HCT116 (cell line): Measurements from ENCODE around the gene FABP6. TPM values are rescaled to one million over a fixed set of nuclear protein-coding genes. Genes with fewer than 3 reads are reported as not detected.
A peak's percentile ranks its signal among the peaks of the same experiment; 100 is the strongest.

Experiments
- ATAC-seq: fragments of 200-7000 bp; cut with Tn5 transposase; 2 replicates; pipeline ENCODE4 v1.9.1; 2020; ENCODE audit warnings: mild to moderate bottlenecking, moderate library complexity
- BruUV-seq: library from RNA; stranded (reverse); fragments of 400-500 nt; replicated peaks from 2 replicates; lab custom pipeline; 2021; lab: Mats Ljungman, UMichigan
- CTCF ChIA-PET: fragments of 300-600 bp; sonication (Branson Sonifier 250); formaldehyde crosslinking; loops from one replicate; lab custom pipeline; 2021; ENCODE audit warnings: antibody characterized with exemption; lab: Charles Lee
- POLR2A ChIA-PET: fragments of 300-600, 350-600 bp; sonication (Branson Sonifier 250); formaldehyde crosslinking; loops from one replicate; lab custom pipeline; 2021; ENCODE audit warnings: antibody characterized with exemption; lab: Charles Lee
- RAD21 ChIA-PET, 2 experiments: fragments of 300-600 bp; sonication (Branson Sonifier 250); formaldehyde crosslinking; loops; one replicate each; lab custom pipeline; 2023; ENCODE audit warnings: low total read pairs in 2 of 2; ENCODE audit not compliant: uncharacterized antibody in 2 of 2, unreplicated experiment in 2 of 2, low non-redundant PET in 1 of 2; lab: Charles Lee
- DNase-seq: peaks from one replicate; pipeline ENCODE4 v3.0.0-alpha.2; 2010; ENCODE audit warnings: low read depth, low spot score
- H2AFZ ChIP-seq: fragments of 200-600 bp; shearing (Covaris generic), sonication (generic); 2 replicates; pipeline ENCODE4 v1.6.1; 2017; ENCODE audit warnings: low read depth, mixed run types, mixed read lengths, antibody characterized with exemption, low read length; ENCODE audit not compliant: poor library complexity, severe bottlenecking
- H3K27ac ChIP-seq: 2 replicates; pipeline ENCODE4 v1.5.1; 2012; ENCODE audit warnings: low read depth, low read length
- H3K27me3 ChIP-seq: fragments of 200-600 bp; sonication (generic); 2 replicates; pipeline ENCODE4 v1.6.1; 2016; ENCODE audit warnings: mixed run types, low read length, mixed read lengths; ENCODE audit not compliant: insufficient read depth
- H3K36me3 ChIP-seq, 2 experiments: fragments of 200-500 bp in 1 of 2; fragments of 200-600 bp in 1 of 2; sonication (Bioruptor generic) in 1 of 2; sonication (generic) in 1 of 2; 2 replicates each; pipeline versions ENCODE4 v1.5.1 to v1.6.1; 2014 to 2016; ENCODE audit warnings: low read length in 2 of 2, inconsistent platforms in 1 of 2, mixed read lengths in 1 of 2, mixed run types in 1 of 2; ENCODE audit not compliant: insufficient read depth in 2 of 2, control insufficient read depth in 1 of 2
- H3K4me1 ChIP-seq, 2 experiments: fragments of 200-600 bp in 1 of 2; sonication (generic) in 1 of 2; 2 replicates each; pipeline versions ENCODE4 v1.5.1 to v1.6.1; 2012 to 2017; ENCODE audit warnings: low read length in 2 of 2, inconsistent platforms in 1 of 2, mild to moderate bottlenecking in 1 of 2, mixed read lengths in 1 of 2, mixed run types in 1 of 2, moderate library complexity in 1 of 2; ENCODE audit not compliant: insufficient read depth in 2 of 2, control insufficient read depth in 1 of 2
- H3K4me2 ChIP-seq: fragments of 200-600 bp; sonication (generic); 2 replicates; pipeline ENCODE4 v1.6.1; 2017; ENCODE audit warnings: mixed run types, low read length, mixed read lengths
- H3K4me3 ChIP-seq, 2 experiments: fragments of 200-600 bp in 1 of 2; sonication (generic) in 1 of 2; replicated peaks in 1 of 2; 2 replicates each; pipeline ENCODE4 v1.5.1; 2011 to 2016; ENCODE audit warnings: low read length in 2 of 2, control low read depth in 1 of 2, low read depth in 1 of 2, mild to moderate bottlenecking in 1 of 2, mixed read lengths in 1 of 2, mixed run types in 1 of 2
- H3K79me2 ChIP-seq: fragments of 200-600 bp; sonication (generic); 2 replicates; pipeline ENCODE4 v1.6.1; 2017; ENCODE audit warnings: mild to moderate bottlenecking, mixed run types, low read length, moderate library complexity, mixed read lengths; ENCODE audit not compliant: insufficient read depth
- H3K9ac ChIP-seq: fragments of 200-600 bp; sonication (generic); 2 replicates; pipeline ENCODE4 v1.6.1; 2016; ENCODE audit warnings: low read length, mixed read lengths
- H3K9me2 ChIP-seq: fragments of 200-600 bp; sonication (generic), shearing (Covaris generic); 2 replicates; pipeline ENCODE4 v1.6.1; 2017; ENCODE audit warnings: mixed run types, mild to moderate bottlenecking, moderate library complexity; ENCODE audit not compliant: insufficient read depth
- H3K9me3 ChIP-seq, 2 experiments: fragments of 200-500 bp in 1 of 2; fragments of 200-600 bp in 1 of 2; sonication (Bioruptor generic) in 1 of 2; sonication (generic) in 1 of 2; 2 replicates each; pipeline ENCODE4 v1.6.1; 2014 to 2017; ENCODE audit warnings: low read length in 2 of 2, mixed read lengths in 2 of 2, inconsistent platforms in 1 of 2, low read depth in 1 of 2, mild to moderate bottlenecking in 1 of 2, mixed run types in 1 of 2, moderate library complexity in 1 of 2; ENCODE audit not compliant: control insufficient read depth in 1 of 2, insufficient read depth in 1 of 2
- H4K20me1 ChIP-seq: fragments of 200-600 bp; sonication (generic), shearing (Covaris generic); 2 replicates; pipeline ENCODE4 v1.6.1; 2017; ENCODE audit warnings: mixed run types, mild to moderate bottlenecking, moderate library complexity; ENCODE audit not compliant: insufficient read depth
- ELF1 ChIP-seq: IDR thresholded peaks from 2 replicates; pipeline ENCODE4 v1.6.1; 2012; ENCODE audit warnings: low read depth, borderline replicate concordance
- EZH2 ChIP-seq: fragments of 200-600 bp; sonication (generic); IDR thresholded peaks from 2 replicates; pipeline ENCODE4 v1.6.1; 2017; ENCODE audit warnings: antibody characterized with exemption, mixed run types
- FOSL1 ChIP-seq: IDR thresholded peaks from 2 replicates; pipeline ENCODE4 v1.6.1; 2012; ENCODE audit warnings: low read depth
- MAX ChIP-seq: IDR thresholded peaks from 2 replicates; pipeline ENCODE4 v1.6.1; 2012
- POLR2A ChIP-seq: IDR thresholded peaks from 2 replicates; pipeline ENCODE4 v1.7.0; 2011; ENCODE audit warnings: borderline replicate concordance; ENCODE audit not compliant: insufficient read depth, insufficient read length; ENCODE audit errors: extremely low read depth
- POLR2AphosphoS5 ChIP-seq: IDR thresholded peaks from 2 replicates; pipeline ENCODE4 v1.6.1; 2011; ENCODE audit warnings: mild to moderate bottlenecking, low read depth, low read length, moderate library complexity
- RAD21 ChIP-seq: IDR thresholded peaks from 2 replicates; pipeline ENCODE4 v1.6.1; 2012; ENCODE audit warnings: low read depth, mild to moderate bottlenecking
- REST ChIP-seq: IDR thresholded peaks from 2 replicates; pipeline ENCODE4 v1.6.1; 2012; ENCODE audit warnings: low read depth
- YY1 ChIP-seq: IDR thresholded peaks from 2 replicates; pipeline ENCODE4 v1.6.1; 2011; ENCODE audit warnings: low read length, low read depth, moderate library complexity, mild to moderate bottlenecking; ENCODE audit not compliant: insufficient replicate concordance; ENCODE audit errors: extremely low read depth
- ZBTB33 ChIP-seq: IDR thresholded peaks from 2 replicates; pipeline ENCODE4 v1.6.1; 2011; ENCODE audit warnings: mild to moderate bottlenecking, low read length, moderate library complexity; ENCODE audit not compliant: insufficient replicate concordance; ENCODE audit errors: extremely low read depth
- ZFX ChIP-seq: fragments of 450-650 bp; IDR thresholded peaks from 2 replicates; pipeline ENCODE4 v1.6.1; 2017
- ZNF274 ChIP-seq: fragments of 200-500 bp; sonication (Bioruptor generic); IDR thresholded peaks from 2 replicates; pipeline ENCODE4 v1.6.1; 2014; ENCODE audit warnings: mild to moderate bottlenecking, low read depth, low read length, inconsistent platforms
- intact Hi-C: fragments of 100-400 bp; cut with micrococcal nuclease; formaldehyde crosslinking; loops from 2 replicates; pipeline ENCODE4 v1.10.0; 2022
- total RNA-seq: library from RNA; stranded (reverse); gene quantifications from one replicate; pipeline ENCODE4 v1.2.1, GENCODE V29; 2021; ENCODE audit not compliant: unreplicated experiment

Gene FABP6
- total RNA-seq, 1 experiment from 2014 or later = 8.5 TPM

- peak overlapping the region; percentile 17; the same call in 1 of the 2 replicates for H3K4me2 ChIP-seq
- H3K9me3 ChIP-seq = no peaks in the 10 kb centered on the region
- H2AFZ ChIP-seq = no peak overlapping the region
- peak; percentile 46 for ATAC-seq
- TF ChIP-seq POLR2AphosphoS5 (no peak), FOSL1 (peak; percentile 22; the same call in 1 of the 2 replicates)
- ChIA-PET POLR2A (interaction anchor here (1.2 kb wide), 1 partner anchor 12 kb away, joined by 5 read pairs; no protein-coding TSS in a partner anchor), RAD21 (no interaction called here), CTCF (interaction anchor here (0.5 to 1.0 kb wide), 2 partner anchors 116 to 136 kb away, joined by 3 read pairs; no protein-coding TSS in a partner anchor)
- no peaks in the 10 kb centered on the region for H3K27me3 ChIP-seq
- no peaks in the 10 kb centered on the region for H3K79me2 ChIP-seq
- H3K9ac ChIP-seq = no peak overlapping the region
- no peaks in the 10 kb centered on the region for H4K20me1 ChIP-seq
- peaks cover 0 to 19% of the 10 kb centered on the region in 2 experiments; a peak in 2 of 4 replicates for H3K4me1 ChIP-seq
- H3K4me3 ChIP-seq = no peak overlapping the region
- no peak overlapping the region for H3K27ac ChIP-seq
- H3K36me3 ChIP-seq = no peaks in the 10 kb centered on the region
- intact Hi-C loops = no loop called here
- no TSS peak for BruUV-seq
- H3K9me2 ChIP-seq = no peaks in the 10 kb centered on the region
- no peak for DNase-seq
Observed at GRCh38 chr5:160209917-160210316, 19.4 kb upstream of the FABP6 start.

GRCh38 chr5:160210606-160211005 is 18.7 kb upstream of the FABP6 start:
- RAD21 ChIA-PET = no interaction called here
- H3K27ac ChIP-seq = no peak overlapping the region
- H3K9me3 ChIP-seq = no peaks in the 10 kb centered on the region
- no peak overlapping the region for H3K4me2 ChIP-seq
- H2AFZ ChIP-seq = no peak overlapping the region
- intact Hi-C loops = no loop called here
- no peaks in the 10 kb centered on the region for H3K36me3 ChIP-seq
- POLR2A ChIA-PET = interaction anchor here (1.2 kb wide), 1 partner anchor 11 kb away, joined by 5 read pairs; no protein-coding TSS in a partner anchor
- no peak overlapping the region for H3K9ac ChIP-seq
- no peak for DNase-seq
- no TSS peak for BruUV-seq
- no peaks in the 10 kb centered on the region for H3K9me2 ChIP-seq
- no peaks in the 10 kb centered on the region for H4K20me1 ChIP-seq
- no peaks in the 10 kb centered on the region for H3K79me2 ChIP-seq
- no peak for TF ChIP-seq ELF1
- no peak for TF ChIP-seq ZFX
- no peak for TF ChIP-seq EZH2
- no peak for TF ChIP-seq POLR2A
- TF ChIP-seq REST = no peak
- no peak for TF ChIP-seq ZBTB33
- TF ChIP-seq MAX = no peak
- no peak for TF ChIP-seq RAD21
- no peak for TF ChIP-seq ZNF274
- TF ChIP-seq FOSL1 = no peak
- no peak for TF ChIP-seq YY1
- TF ChIP-seq, all 23 proteins: peak for 0
- ATAC-seq = no peak
- no peaks in the 10 kb centered on the region for H3K27me3 ChIP-seq
- H3K4me1 ChIP-seq = peaks cover 0 to 19% of the 10 kb centered on the region in 2 experiments; a peak in 2 of 4 replicates
- no peak overlapping the region for H3K4me3 ChIP-seq
- CTCF ChIA-PET = interaction anchor here (0.5 to 1.0 kb wide), 2 partner anchors 115 to 135 kb away, joined by 3 read pairs; no protein-coding TSS in a partner anchor
